AG09319 (cell line): ENCODE results near the gene CCNY.

Source experiments
- DNase-seq: peaks from one replicate; pipeline ENCODE4 v3.0.0-alpha.2; 2010; ENCODE audit warnings: low read depth; ENCODE audit errors: extremely low read depth
- TF ChIP-seq, protein P1 (sequence below): IDR thresholded peaks from 2 replicates; pipeline ENCODE4 v1.5.1; 2011; ENCODE audit warnings: low read depth, mild to moderate bottlenecking, inconsistent platforms, low read length, moderate library complexity

CCNY gene

GRCh38 chr10:35359056-35359455 is 22.7 kb downstream of the CCNY start:
- DNase-seq = no peak
- TF ChIP-seq, protein P1, sequence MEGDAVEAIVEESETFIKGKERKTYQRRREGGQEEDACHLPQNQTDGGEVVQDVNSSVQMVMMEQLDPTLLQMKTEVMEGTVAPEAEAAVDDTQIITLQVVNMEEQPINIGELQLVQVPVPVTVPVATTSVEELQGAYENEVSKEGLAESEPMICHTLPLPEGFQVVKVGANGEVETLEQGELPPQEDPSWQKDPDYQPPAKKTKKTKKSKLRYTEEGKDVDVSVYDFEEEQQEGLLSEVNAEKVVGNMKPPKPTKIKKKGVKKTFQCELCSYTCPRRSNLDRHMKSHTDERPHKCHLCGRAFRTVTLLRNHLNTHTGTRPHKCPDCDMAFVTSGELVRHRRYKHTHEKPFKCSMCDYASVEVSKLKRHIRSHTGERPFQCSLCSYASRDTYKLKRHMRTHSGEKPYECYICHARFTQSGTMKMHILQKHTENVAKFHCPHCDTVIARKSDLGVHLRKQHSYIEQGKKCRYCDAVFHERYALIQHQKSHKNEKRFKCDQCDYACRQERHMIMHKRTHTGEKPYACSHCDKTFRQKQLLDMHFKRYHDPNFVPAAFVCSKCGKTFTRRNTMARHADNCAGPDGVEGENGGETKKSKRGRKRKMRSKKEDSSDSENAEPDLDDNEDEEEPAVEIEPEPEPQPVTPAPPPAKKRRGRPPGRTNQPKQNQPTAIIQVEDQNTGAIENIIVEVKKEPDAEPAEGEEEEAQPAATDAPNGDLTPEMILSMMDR = no peak

GRCh38 chr10:35359873-35360272 is 23.6 kb downstream of the CCNY start:
- TF ChIP-seq, protein P1 = no peak
- DNase-seq = no peak

- TF ChIP-seq, protein P1 = no peak
- DNase-seq = no peak
These were observed 26.5 kb downstream of the CCNY start for GRCh38 chr10:35362701-35363350.

DNA sequence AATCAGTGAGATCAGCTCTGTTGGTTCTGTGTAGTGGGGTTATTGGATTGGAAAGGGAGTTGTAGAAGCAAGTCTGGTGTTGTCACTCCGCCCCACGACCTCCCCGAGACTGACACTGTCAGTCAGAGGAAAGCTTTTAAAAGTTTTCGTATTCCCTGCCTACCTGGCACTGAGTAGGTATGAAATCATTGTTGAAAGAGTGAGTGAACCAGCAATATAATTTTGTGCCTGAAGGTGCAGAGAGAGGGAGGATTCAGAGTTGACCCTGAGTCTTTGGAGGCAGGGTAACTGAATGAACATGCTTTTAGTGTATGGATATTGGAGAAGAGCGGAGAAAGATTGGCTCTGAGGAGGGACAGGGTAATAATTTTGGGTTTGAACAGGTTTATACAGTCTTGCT is 27.3 kb downstream of the CCNY start:
- DNase-seq = no peak
- TF ChIP-seq, protein P1 = no peak

- TF ChIP-seq, protein P1 = no peak
These were observed 28.5 kb downstream of the CCNY start for GRCh38 chr10:35364808-35365207.

DNA sequence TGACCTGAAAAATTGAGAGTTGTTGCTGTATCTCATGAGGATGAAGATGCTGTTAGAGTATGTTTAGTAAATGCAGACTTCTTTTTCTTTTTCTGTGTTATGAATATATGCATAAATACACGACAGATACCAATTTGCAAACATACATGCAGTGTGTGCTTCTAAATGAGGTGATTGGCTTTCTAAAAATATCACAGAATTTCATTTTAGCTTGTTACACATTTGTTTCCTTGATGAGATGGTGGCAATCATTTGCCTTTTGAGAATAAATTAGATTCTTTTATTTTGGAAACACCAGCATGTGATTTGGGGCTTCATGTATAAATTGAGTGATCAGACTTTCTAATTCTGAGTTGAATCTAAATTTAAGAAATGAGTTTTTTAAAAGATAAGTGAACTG is 29.7 kb downstream of the CCNY start:
- no peak for DNase-seq
- TF ChIP-seq, protein P1 = no peak

More at GRCh38 chr10:35364808-35365207, 28.5 kb downstream of the CCNY start:
- no peak for DNase-seq

DNA sequence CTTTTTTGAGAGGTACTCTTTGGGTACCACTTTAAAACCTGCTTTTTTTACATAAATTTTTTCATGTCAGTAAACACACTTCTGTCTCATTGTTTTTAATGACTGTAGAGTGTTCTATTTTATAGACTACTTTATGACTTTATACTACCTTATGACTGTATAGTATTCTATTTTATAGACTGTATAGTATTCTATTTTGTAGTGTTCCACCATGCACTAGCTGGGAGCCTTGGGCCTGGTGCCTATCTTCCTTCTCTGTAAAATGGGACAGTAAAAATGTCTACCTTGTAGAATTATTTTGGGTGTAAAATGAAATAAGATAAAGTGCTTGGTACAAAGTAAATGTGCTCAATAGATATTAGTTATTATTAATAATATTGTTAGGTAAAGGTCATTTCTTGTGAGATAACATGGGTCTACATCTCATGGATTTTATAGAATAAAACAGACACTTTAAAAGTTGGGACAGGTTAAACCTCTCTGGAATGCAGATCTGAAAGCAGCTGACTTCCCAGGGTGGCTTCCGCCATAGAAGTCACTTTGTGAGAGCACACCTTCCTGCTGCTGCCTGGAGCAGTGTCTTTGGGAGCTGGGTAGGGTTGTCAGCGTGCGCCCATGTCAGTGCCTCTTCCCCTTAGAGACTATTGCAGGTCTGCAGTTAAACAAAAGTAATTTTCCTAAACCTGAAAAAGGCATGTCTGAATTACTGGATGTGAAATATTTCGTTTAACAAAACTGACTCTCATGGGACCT is 31.0 kb downstream of the CCNY start:
- TF ChIP-seq, protein P1 = no peak
- no peak for DNase-seq
